GM23338 (cell line): ENCODE measurements around the gene CFI. TPM values are rescaled to one million over a fixed set of nuclear protein-coding genes. Genes with fewer than 3 reads are reported as not detected.

Source experiments
- ATAC-seq: fragments of 200-7000 bp; cut with Tn5 transposase; 3 replicates; pipeline ENCODE4 v1.9.1; 2020
- DNase-seq: peaks from one replicate; pipeline ENCODE4 v3.0.0-alpha.2; 2015; ENCODE audit warnings: low spot score
- H2AFZ ChIP-seq: fragments of 200-600 bp; sonication (generic); 2 replicates; pipeline ENCODE4 v1.8.0; 2016; ENCODE audit warnings: antibody characterized with exemption, mild to moderate bottlenecking, moderate library complexity
- H3F3A ChIP-seq: fragments of 200-600 bp; sonication (generic); replicated peaks from 2 replicates; pipeline ENCODE4 v1.8.0; 2017; ENCODE audit warnings: antibody characterized with exemption, mixed run types, low read depth
- H3K27ac ChIP-seq: fragments of 200-600 bp; sonication (generic); 2 replicates; pipeline ENCODE4 v1.6.1; 2016; ENCODE audit warnings: low read depth
- H3K27me3 ChIP-seq: fragments of 200-600 bp; sonication (generic); 2 replicates; pipeline ENCODE4 v1.8.0; 2016; ENCODE audit warnings: mild to moderate bottlenecking, mixed run types, moderate library complexity; ENCODE audit not compliant: insufficient read depth
- H3K36me3 ChIP-seq: fragments of 200-600 bp; sonication (generic); 2 replicates; pipeline ENCODE4 v1.8.0; 2016; ENCODE audit warnings: mild to moderate bottlenecking; ENCODE audit not compliant: insufficient read depth
- H3K4me1 ChIP-seq: fragments of 200-600 bp; sonication (generic); 2 replicates; pipeline ENCODE4 v1.8.0; 2016; ENCODE audit warnings: mild to moderate bottlenecking, moderate library complexity; ENCODE audit not compliant: insufficient read depth
- H3K4me2 ChIP-seq: fragments of 200-600 bp; sonication (generic); 2 replicates; pipeline ENCODE4 v1.7.1; 2017; ENCODE audit warnings: mixed run types
- H3K4me3 ChIP-seq: fragments of 200-600 bp; sonication (generic); 2 replicates; pipeline ENCODE4 v1.6.1; 2016; ENCODE audit warnings: mixed run types
- H3K79me2 ChIP-seq: fragments of 200-600 bp; sonication (generic); replicated peaks from 2 replicates; pipeline ENCODE4 v1.8.0; 2017; ENCODE audit warnings: mild to moderate bottlenecking; ENCODE audit not compliant: insufficient read depth
- H3K9me2 ChIP-seq: fragments of 200-600 bp; sonication (generic); 2 replicates; pipeline ENCODE4 v1.8.0; 2017; ENCODE audit not compliant: insufficient read depth
- H4K20me1 ChIP-seq: fragments of 200-600 bp; sonication (generic); replicated peaks from 2 replicates; pipeline ENCODE4 v1.8.0; 2017; ENCODE audit warnings: mild to moderate bottlenecking; ENCODE audit not compliant: insufficient read depth
- H3K27ac Mint-ChIP-seq: 2 replicates; pipeline ENCODE4 v1.8.0; 2020; ENCODE audit warnings: inconsistent platforms, mild to moderate bottlenecking, moderate library complexity, mixed read lengths
- H3K27me3 Mint-ChIP-seq: 3 replicates; pipeline ENCODE4 v1.8.0; 2022; ENCODE audit warnings: low read depth, mild to moderate bottlenecking, moderate library complexity, mixed read lengths, inconsistent platforms; ENCODE audit not compliant: insufficient read depth, poor library complexity
- H3K36me3 Mint-ChIP-seq: 3 replicates; pipeline ENCODE4 v1.8.0; 2021; ENCODE audit warnings: low read depth, mild to moderate bottlenecking, inconsistent platforms, moderate library complexity, mixed read lengths
- H3K4me1 Mint-ChIP-seq: 3 replicates; pipeline ENCODE4 v1.8.0; 2020; ENCODE audit warnings: mild to moderate bottlenecking, inconsistent platforms, mixed read lengths
- H3K4me3 Mint-ChIP-seq: 3 replicates; pipeline ENCODE4 v1.8.0; 2021; ENCODE audit warnings: moderate library complexity, mild to moderate bottlenecking, inconsistent platforms, mixed read lengths
- H3K9me3 Mint-ChIP-seq: 3 replicates; pipeline ENCODE4 v1.8.0; 2020; ENCODE audit warnings: moderate library complexity, mild to moderate bottlenecking, inconsistent platforms, mixed read lengths
- CTCF ChIP-seq, 2 experiments: fragments of 200-600 bp in 1 of 2; sonication (generic) in 1 of 2; conservative IDR thresholded peaks; 2 replicates each; pipeline versions ENCODE4 v1.5.1 to v1.6.1; 2016 to 2017; ENCODE audit warnings: antibody characterized with exemption in 2 of 2, low read depth in 2 of 2, mild to moderate bottlenecking in 2 of 2, moderate library complexity in 1 of 2
- ETS1 ChIP-seq: IDR thresholded peaks from 2 replicates; pipeline ENCODE4 v1.6.1; 2016; ENCODE audit warnings: antibody characterized with exemption
- NANOG ChIP-seq: IDR thresholded peaks from 2 replicates; pipeline ENCODE4 v1.6.1; 2016; ENCODE audit warnings: antibody characterized with exemption, borderline replicate concordance
- POLR2AphosphoS5 ChIP-seq: IDR thresholded peaks from 2 replicates; pipeline ENCODE4 v1.6.1; 2016; ENCODE audit warnings: antibody characterized with exemption, low read depth
- REST ChIP-seq: IDR thresholded peaks from one replicate; pipeline ENCODE4 v1.6.1; 2018; ENCODE audit warnings: antibody characterized with exemption; ENCODE audit not compliant: unreplicated experiment
- ZNF331 ChIP-seq: fragments of 250-450 bp; sonication (Bioruptor Pico); IDR thresholded peaks from 2 replicates; pipeline ENCODE4 v1.5.0; 2020; ENCODE audit warnings: low read depth, mild to moderate bottlenecking, moderate library complexity
- polyA plus RNA-seq: library from polyadenylated mRNA; unstranded; fragments of >200 nt; fragmentation: Nextera tagmentation; extraction: Ambion mirVana; gene quantifications from 2 replicates; pipeline ENCODE4 v1.2.1, GENCODE V29; 2016
- total RNA-seq: library from RNA; depleted of rRNA; stranded (reverse); fragments of >200 nt; shearing (Covaris generic); gene quantifications from 2 replicates; pipeline ENCODE4 v1.2.3, GENCODE V29; 2014

The CFI gene
- total and polyA plus RNA-seq, 2 experiments from 2014 or later: not detected

GRCh38 chr4:109738104-109738872 lies 63.5 kb downstream of the CFI start:
- Histone ChIP-seq H3K4me2 (no peak overlapping the region), H3K4me1 (0 out of 2 replicates have a peak, but pooled peaks cover 4% of the 10 kb centered on the region), H3K9me2 (no peaks in the 10 kb centered on the region), H4K20me1 (no peaks in the 10 kb centered on the region), H3K79me2 (no peaks in the 10 kb centered on the region), H3K4me3 (no peak overlapping the region), H3K27ac (no peak overlapping the region), H2AFZ (peak overlapping the region; percentile 69; the same call in 1 of the 2 replicates), H3F3A (no peaks in the 10 kb centered on the region), H3K36me3 (no peaks in the 10 kb centered on the region), H3K27me3 (no peaks in the 10 kb centered on the region)
- ATAC-seq (peak; percentile 60), DNase-seq (peak; percentile 28)
- Mint-ChIP-seq H3K4me3 (no peak overlapping the region), H3K4me1 (peaks cover 8% of the 10 kb centered on the region; the same call in 2 of the 3 replicates), H3K27ac (no peak overlapping the region), H3K36me3 (no peaks in the 10 kb centered on the region), H3K27me3 (peaks cover 6% of the 10 kb centered on the region), H3K9me3 (no peaks in the 10 kb centered on the region; the same call in 2 of the 3 replicates)
- 0 out of 2 replicates have a peak, but pooled peaks have one; percentile 28 for TF ChIP-seq NANOG
- TF ChIP-seq ZNF331 (CRISPR knock-in tag): no peak

GRCh38 chr4:109735566-109736365 lies 66.0 kb downstream of the CFI start:
- Histone ChIP-seq H3K9me2 (no peaks in the 10 kb centered on the region), H3K4me2 (no peak overlapping the region), H3K36me3 (no peaks in the 10 kb centered on the region), H3K4me3 (no peak overlapping the region), H2AFZ (no peak overlapping the region), H3K27ac (no peak overlapping the region), H3K4me1 (0 out of 2 replicates have a peak, but pooled peaks cover 4% of the 10 kb centered on the region), H3F3A (no peaks in the 10 kb centered on the region), H3K79me2 (no peaks in the 10 kb centered on the region), H3K27me3 (no peaks in the 10 kb centered on the region), H4K20me1 (no peaks in the 10 kb centered on the region)
- DNase-seq: no peak
- peaks cover 8% of the 10 kb centered on the region; the same call in 2 of the 3 replicates for H3K4me1 Mint-ChIP-seq
- no peak overlapping the region for H3K27ac Mint-ChIP-seq
- H3K9me3 Mint-ChIP-seq: no peaks in the 10 kb centered on the region; the same call in 2 of the 3 replicates
- H3K27me3 Mint-ChIP-seq: peaks cover 6% of the 10 kb centered on the region
- no peaks in the 10 kb centered on the region for H3K36me3 Mint-ChIP-seq
- no peak for ATAC-seq
- H3K4me3 Mint-ChIP-seq: no peak overlapping the region
- TF ChIP-seq ETS1: no peak
- TF ChIP-seq CTCF (conservative IDR thresholded peaks at IDR 0.05; ENCODE audit: low read depth in 2 of 2): no peak
- TF ChIP-seq POLR2AphosphoS5: no peak
- TF ChIP-seq NANOG: no peak
- no peak for TF ChIP-seq REST
- TF ChIP-seq ZNF331 (CRISPR knock-in tag): no peak
